Esophagus squamous epithelium (tissue), 5 donors: ENCODE results near the gene SLC2A6. TPM values are rescaled to one million over a fixed set of nuclear protein-coding genes. Genes with fewer than 3 reads are reported as not detected.

ENCODE experiments used
- DNase-seq: peaks from one replicate; lab custom pipeline; 2025; lab: John Stamatoyannopoulos, UW
- H3K27ac ChIP-seq, 4 donors: fragments of 200-600 bp; sonication (generic); one replicate each; pipeline ENCODE4 v1.5.1; 2016 to 2019; ENCODE audit warnings: mild to moderate bottlenecking in 1 of 4
- H3K27me3 ChIP-seq, 4 donors: fragments of 200-600 bp; sonication (generic); 1 replicate in 3 of 4; 2 replicates in 1 of 4; pipeline versions ENCODE4 v1.5.1 to v1.6.0; 2017 to 2021; ENCODE audit warnings: antibody characterized with exemption in 1 of 4
- H3K36me3 ChIP-seq, 3 donors: fragments of 200-600 bp; sonication (generic); one replicate each; pipeline ENCODE4 v1.5.1; 2016 to 2019
- H3K4me1 ChIP-seq, 3 donors: fragments of 200-600 bp; sonication (generic); one replicate each; pipeline ENCODE4 v1.5.1; 2017 to 2019
- H3K4me3 ChIP-seq, 4 donors: fragments of 200-600 bp; sonication (generic); 1 replicate in 3 of 4; 2 replicates in 1 of 4; pipeline ENCODE4 v1.5.1; 2016 to 2019; ENCODE audit warnings: mild to moderate bottlenecking in 2 of 4, moderate library complexity in 1 of 4
- H3K9me3 ChIP-seq, 3 donors: fragments of 200-600 bp; sonication (generic); one replicate each; pipeline ENCODE4 v1.5.1; 2016 to 2019
- POLR2A ChIP-seq, 4 donors: fragments of 450-650 bp; IDR thresholded peaks; one replicate each; pipeline ENCODE4 v1.6.1; 2017; ENCODE audit warnings: antibody characterized with exemption in 4 of 4, mild to moderate bottlenecking in 4 of 4, moderate library complexity in 3 of 4
- WGBS, 2 donors: methylation state at CpG; one replicate each; pipeline ENCODE4 v1.1.5; 2018; 5-methylcytosine and 5-hydroxymethylcytosine counted together
- intact Hi-C: fragments of 100-400 bp; cut with DNase I; formaldehyde crosslinking; loops from one replicate; pipeline ENCODE4 v1.15.0; 2022
- total RNA-seq, 4 donors: library from RNA; depleted of rRNA; stranded (reverse); fragments of >200 nt; gene quantifications; one replicate each; pipeline ENCODE4 v1.1.0, GENCODE V29; 2016
- TF ChIP-seq, protein P1 (sequence below), 6 experiments: fragments of 450-650 bp in 4 of 6; fragments of 200-600 bp in 2 of 6; sonication (generic) in 2 of 6; IDR thresholded peaks; one replicate each; pipeline ENCODE4 v1.5.1; 2016 to 2019; ENCODE audit warnings: antibody characterized with exemption in 6 of 6, mild to moderate bottlenecking in 4 of 6, moderate library complexity in 4 of 6
- donor health status: DM: yes; HTN: yes; CAD: no.

Gene SLC2A6
- total RNA-seq, 4 donors from 2014 or later: 0.42 to 1.1 (median 0.85) TPM

DNA sequence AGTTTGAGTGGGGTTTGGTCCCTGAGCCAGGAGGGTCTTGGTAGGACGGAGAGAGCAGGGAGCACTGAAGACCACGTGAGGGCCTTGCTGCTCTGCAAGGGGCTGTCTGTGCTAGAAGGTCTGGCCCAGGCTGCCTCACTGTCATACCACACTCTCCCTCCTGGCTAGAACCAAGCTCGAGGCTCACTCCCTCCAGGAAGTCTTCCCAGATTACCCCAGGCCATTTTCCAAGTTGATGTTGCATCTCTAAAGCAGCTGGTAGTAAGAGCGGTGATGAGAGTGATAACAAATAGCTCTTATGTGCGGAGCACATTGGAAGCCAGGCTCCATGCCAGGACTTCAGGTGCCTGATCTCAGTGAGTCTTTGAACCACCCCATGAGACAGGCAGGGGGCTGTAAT lies 39.3 kb upstream of the SLC2A6 start:
- no peak for DNase-seq
- Histone ChIP-seq H3K27me3 (peaks cover 0 to 14% (median 0%) of the 10 kb centered on the region in 4 donors), H3K36me3 (no peaks in the 10 kb centered on the region), H3K9me3 (no peaks in the 10 kb centered on the region), H3K4me3 (no peak overlapping the region), H3K27ac (no peak overlapping the region), H3K4me1 (peaks cover 16 to 38% (median 16%) of the 10 kb centered on the region in 3 donors)
- WGBS, 2 donors: 83 to 88% methylated on average over 3 to 5 of the region's 5 CpGs
- TF ChIP-seq POLR2A (IDR thresholded peaks at IDR 0.05): no peak
- TF ChIP-seq, protein P1, sequence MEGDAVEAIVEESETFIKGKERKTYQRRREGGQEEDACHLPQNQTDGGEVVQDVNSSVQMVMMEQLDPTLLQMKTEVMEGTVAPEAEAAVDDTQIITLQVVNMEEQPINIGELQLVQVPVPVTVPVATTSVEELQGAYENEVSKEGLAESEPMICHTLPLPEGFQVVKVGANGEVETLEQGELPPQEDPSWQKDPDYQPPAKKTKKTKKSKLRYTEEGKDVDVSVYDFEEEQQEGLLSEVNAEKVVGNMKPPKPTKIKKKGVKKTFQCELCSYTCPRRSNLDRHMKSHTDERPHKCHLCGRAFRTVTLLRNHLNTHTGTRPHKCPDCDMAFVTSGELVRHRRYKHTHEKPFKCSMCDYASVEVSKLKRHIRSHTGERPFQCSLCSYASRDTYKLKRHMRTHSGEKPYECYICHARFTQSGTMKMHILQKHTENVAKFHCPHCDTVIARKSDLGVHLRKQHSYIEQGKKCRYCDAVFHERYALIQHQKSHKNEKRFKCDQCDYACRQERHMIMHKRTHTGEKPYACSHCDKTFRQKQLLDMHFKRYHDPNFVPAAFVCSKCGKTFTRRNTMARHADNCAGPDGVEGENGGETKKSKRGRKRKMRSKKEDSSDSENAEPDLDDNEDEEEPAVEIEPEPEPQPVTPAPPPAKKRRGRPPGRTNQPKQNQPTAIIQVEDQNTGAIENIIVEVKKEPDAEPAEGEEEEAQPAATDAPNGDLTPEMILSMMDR (IDR thresholded peaks at IDR 0.05): no peak
- intact Hi-C loops: no loop called here

DNA sequence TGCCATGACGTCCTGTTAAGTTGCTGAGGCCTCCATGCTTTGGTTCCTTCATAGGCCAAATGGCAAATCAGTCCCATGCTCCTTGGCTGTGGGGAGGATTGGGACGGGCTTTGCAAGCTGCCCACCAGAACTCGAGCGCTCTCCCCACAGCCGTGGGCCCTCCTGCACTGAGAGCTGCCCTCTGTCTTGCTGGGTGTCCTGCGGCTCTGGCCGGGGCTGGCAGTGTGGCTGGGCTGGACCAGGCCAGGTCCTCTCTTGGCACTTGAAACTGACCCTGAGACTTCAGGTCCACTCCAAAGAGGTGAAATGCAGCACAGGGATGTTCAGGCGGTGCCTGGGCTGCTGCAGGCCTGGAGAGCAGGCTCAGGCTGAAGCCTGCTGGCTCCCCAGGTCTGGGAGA lies 38.8 kb upstream of the SLC2A6 start:
- Histone ChIP-seq H3K36me3 (no peaks in the 10 kb centered on the region), H3K4me3 (no peak overlapping the region), H3K4me1 (peaks cover 16 to 38% (median 16%) of the 10 kb centered on the region in 3 donors), H3K27ac (no peak overlapping the region), H3K27me3 (peaks cover 0 to 14% (median 0%) of the 10 kb centered on the region in 4 donors), H3K9me3 (no peaks in the 10 kb centered on the region)
- DNase-seq: no peak
- TF ChIP-seq, protein P1 (IDR thresholded peaks at IDR 0.05): no peak
- no peak for TF ChIP-seq POLR2A (IDR thresholded peaks at IDR 0.05)
- intact Hi-C loops: no loop called here
- WGBS, 2 donors: 76% methylated on average over 5 of the region's 8 CpGs; no CpG with 5 or more reads in 1 of the 2 donors

DNA sequence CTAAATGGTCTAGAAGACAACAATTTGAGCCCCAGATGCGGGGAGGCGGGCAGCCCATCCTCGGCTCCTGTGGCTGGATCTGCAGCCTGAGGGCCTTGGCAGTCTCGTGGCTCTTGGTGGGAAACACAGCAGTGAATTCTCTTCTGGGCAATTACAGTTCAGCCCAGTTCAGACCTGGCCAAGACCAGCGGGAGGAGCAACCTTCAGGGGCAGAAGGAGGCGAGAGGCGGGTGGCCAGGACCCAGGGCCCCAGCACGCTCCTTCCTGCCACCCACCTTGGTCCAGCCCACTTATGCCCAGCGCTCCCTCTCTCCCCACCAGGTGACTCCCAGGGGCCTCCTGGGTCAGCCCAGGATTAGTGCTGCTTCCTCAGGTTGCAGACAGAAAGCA lies 38.1 kb upstream of the SLC2A6 start:
- DNase-seq: no peak
- no peaks in the 10 kb centered on the region for H3K36me3 ChIP-seq
- peaks cover 0 to 14% (median 0%) of the 10 kb centered on the region in 4 donors for H3K27me3 ChIP-seq
- H3K27ac ChIP-seq: no peak overlapping the region
- peaks cover 16 to 33% (median 16%) of the 10 kb centered on the region in 3 donors for H3K4me1 ChIP-seq
- no peaks in the 10 kb centered on the region for H3K9me3 ChIP-seq
- WGBS, 2 donors: 64 to 75% methylated on average over 4 to 7 of the region's 9 CpGs
- intact Hi-C loops: no loop called here
- no peak for TF ChIP-seq POLR2A (IDR thresholded peaks at IDR 0.05)
- TF ChIP-seq, protein P1 (IDR thresholded peaks at IDR 0.05): no peak
- H3K4me3 ChIP-seq: no peak overlapping the region

DNA sequence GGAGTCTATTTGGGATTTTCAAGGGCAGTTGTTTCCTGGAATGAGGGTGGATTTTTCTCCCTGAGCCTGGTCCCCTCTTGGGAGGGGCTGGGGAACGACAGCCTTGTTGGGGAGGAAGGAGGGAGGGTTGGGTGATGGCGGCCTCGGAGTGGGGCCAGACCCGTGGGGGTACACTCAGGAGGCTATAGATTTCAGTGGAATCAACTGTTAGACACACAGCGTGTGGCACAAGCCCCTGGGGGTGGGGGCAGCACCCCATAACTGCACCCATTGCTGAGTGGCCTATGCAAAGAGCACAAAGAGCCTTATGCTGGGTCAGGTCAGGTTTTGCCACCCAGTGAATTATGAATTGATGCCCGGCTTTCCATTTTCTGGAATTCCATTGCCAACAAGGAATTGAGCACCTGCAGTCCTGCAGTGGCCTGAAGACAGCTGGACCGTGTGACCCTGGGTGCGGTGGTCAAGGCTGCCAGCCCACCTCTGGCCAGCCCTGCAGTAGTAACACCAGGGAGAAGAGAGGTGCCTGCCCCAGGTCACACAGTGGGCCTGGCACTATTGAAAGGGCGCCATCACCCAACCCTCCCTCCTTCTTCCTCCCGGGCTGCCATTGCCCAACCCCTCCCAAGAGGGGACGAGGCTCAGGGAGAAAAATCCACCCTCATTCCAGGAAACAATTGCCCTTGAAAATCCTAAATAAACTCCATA lies 37.5 kb upstream of the SLC2A6 start:
- Histone ChIP-seq H3K4me1 (peaks cover 16 to 33% (median 16%) of the 10 kb centered on the region in 3 donors), H3K36me3 (no peaks in the 10 kb centered on the region), H3K27me3 (peaks cover 0 to 10% (median 0%) of the 10 kb centered on the region in 4 donors), H3K27ac (no peak overlapping the region), H3K9me3 (no peaks in the 10 kb centered on the region), H3K4me3 (no peak overlapping the region)
- WGBS, 2 donors: 62 to 67% methylated on average over 1 to 6 of the region's 11 CpGs
- DNase-seq: no peak
- intact Hi-C loops: no loop called here
- TF ChIP-seq, protein P1 (IDR thresholded peaks at IDR 0.05): no peak
- TF ChIP-seq POLR2A (IDR thresholded peaks at IDR 0.05): no peak

DNA sequence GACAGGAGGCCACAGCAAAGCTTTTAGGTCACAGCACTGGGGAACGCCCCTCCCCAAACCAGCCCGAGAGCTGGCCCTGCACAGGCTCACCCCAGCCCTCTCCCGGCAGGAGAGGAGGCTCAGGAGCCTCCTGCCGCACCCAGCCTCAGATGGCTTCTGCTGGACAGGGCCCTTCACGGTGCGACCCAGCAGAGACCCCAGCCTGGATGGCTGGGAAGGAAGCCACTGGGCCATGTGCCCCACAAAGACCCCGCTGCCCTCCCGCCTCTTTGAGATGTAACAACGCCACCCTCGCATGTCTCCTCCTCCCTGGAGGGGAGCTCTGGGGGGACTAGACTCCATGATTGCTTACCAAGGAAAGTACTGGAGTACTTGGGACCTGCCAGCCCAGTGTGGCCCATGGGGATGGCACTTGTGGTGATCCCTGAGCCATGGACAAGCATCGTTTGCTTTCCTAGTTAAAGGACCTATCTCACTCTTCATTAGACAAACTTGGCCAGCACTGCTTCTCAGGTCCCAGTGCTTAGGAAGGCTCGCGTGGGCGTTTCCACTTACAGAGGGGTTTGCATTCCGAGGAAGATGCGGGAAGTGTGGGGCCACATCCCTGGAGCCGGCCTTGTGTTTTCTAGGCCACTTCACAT lies 36.8 kb upstream of the SLC2A6 start:
- Histone ChIP-seq H3K4me3 (no peak overlapping the region), H3K9me3 (no peaks in the 10 kb centered on the region), H3K4me1 (peaks cover 16 to 33% (median 16%) of the 10 kb centered on the region in 3 donors), H3K27me3 (peaks cover 0 to 7% (median 0%) of the 10 kb centered on the region in 4 donors), H3K27ac (no peak overlapping the region), H3K36me3 (no peaks in the 10 kb centered on the region)
- intact Hi-C loops: no loop called here
- WGBS, 2 donors: 100% methylated on average over 3 of the region's 17 CpGs; no CpG with 5 or more reads in 1 of the 2 donors
- TF ChIP-seq, protein P1 (IDR thresholded peaks at IDR 0.05): no peak
- TF ChIP-seq POLR2A (IDR thresholded peaks at IDR 0.05): no peak
- DNase-seq: no peak
